Neural cell (in vitro differentiated cells): ENCODE data around the gene VAMP5. TPM values are rescaled to one million over a fixed set of nuclear protein-coding genes. Genes with fewer than 3 reads are reported as not detected.

ENCODE experiments used
- H2AFZ ChIP-seq: fragments of 200-600, 300-800 bp; sonication (generic), shearing (Covaris generic); 2 replicates; pipeline ENCODE4 v1.6.0; 2014; ENCODE audit warnings: low read depth, mild to moderate bottlenecking, antibody characterized with exemption, low read length, moderate library complexity
- H3F3A ChIP-seq: fragments of 200-600 bp; shearing (Covaris generic); 2 replicates; pipeline ENCODE4 v1.6.1; 2016; ENCODE audit warnings: mild to moderate bottlenecking, moderate library complexity, mixed read lengths, antibody characterized with exemption, low read length; ENCODE audit not compliant: insufficient read depth, poor library complexity, severe bottlenecking
- H3K27ac ChIP-seq: fragments of 200-600, 300-800 bp; sonication (generic), shearing (Covaris generic); 2 replicates; pipeline ENCODE4 v1.5.1; 2014; ENCODE audit warnings: mild to moderate bottlenecking, low read length, moderate library complexity
- H3K27me3 ChIP-seq: fragments of 300-800, 200-600 bp; sonication (generic), shearing (Covaris generic); 2 replicates; pipeline ENCODE4 v1.6.0; 2014; ENCODE audit warnings: mild to moderate bottlenecking, low read depth, low read length, moderate library complexity; ENCODE audit not compliant: insufficient read depth
- H3K36me3 ChIP-seq: fragments of 300-800, 200-600 bp; sonication (generic), shearing (Covaris generic); 2 replicates; pipeline ENCODE4 v1.5.1; 2014; ENCODE audit warnings: mild to moderate bottlenecking, antibody characterized with exemption, low read length, moderate library complexity; ENCODE audit not compliant: insufficient read depth
- H3K4me2 ChIP-seq: fragments of 300-800, 200-600 bp; sonication (generic), shearing (Covaris generic); 2 replicates; pipeline ENCODE4 v1.6.0; 2014; ENCODE audit warnings: mild to moderate bottlenecking, low read length
- H3K4me3 ChIP-seq: fragments of 300-800, 200-600 bp; sonication (generic), shearing (Covaris generic); 2 replicates; pipeline ENCODE4 v1.5.1; 2014; ENCODE audit warnings: mild to moderate bottlenecking, low read length, moderate library complexity
- H3K79me2 ChIP-seq: fragments of 200-600 bp; shearing (Covaris generic); replicated peaks from 2 replicates; pipeline ENCODE4 v1.6.0; 2014; ENCODE audit warnings: mild to moderate bottlenecking, low read length, moderate library complexity; ENCODE audit not compliant: insufficient read depth
- H3K9ac ChIP-seq: fragments of 300-800, 200-600 bp; sonication (generic), shearing (Covaris generic); 2 replicates; pipeline ENCODE4 v1.6.1; 2016; ENCODE audit warnings: mild to moderate bottlenecking, low read length, mixed read lengths
- H3K9me2 ChIP-seq: fragments of 200-600 bp; shearing (Covaris generic); 2 replicates; pipeline ENCODE4 v1.6.1; 2016; ENCODE audit warnings: mild to moderate bottlenecking, low read length, mixed read lengths; ENCODE audit not compliant: insufficient read depth
- H3K9me3 ChIP-seq: fragments of 200-600, 300-800 bp; sonication (generic), shearing (Covaris generic); 2 replicates; pipeline ENCODE4 v1.6.1; 2016; ENCODE audit warnings: mild to moderate bottlenecking, mixed run types, low read length, moderate library complexity, mixed read lengths
- H4K20me1 ChIP-seq: fragments of 200-600 bp; shearing (Covaris generic); 2 replicates; pipeline ENCODE4 v1.6.1; 2016; ENCODE audit warnings: mild to moderate bottlenecking, mixed run types; ENCODE audit not compliant: insufficient read depth
- CTCF ChIP-seq: fragments of 450-650 bp; IDR thresholded peaks from 2 replicates; pipeline ENCODE4 v1.5.1; 2014; ENCODE audit warnings: antibody characterized with exemption, mild to moderate bottlenecking, moderate library complexity; ENCODE audit not compliant: poor library complexity, severe bottlenecking
- EP300 ChIP-seq: fragments of 450-650 bp; conservative IDR thresholded peaks from 2 replicates; pipeline ENCODE4 v1.6.1; 2014; ENCODE audit warnings: antibody characterized with exemption, mild to moderate bottlenecking, moderate library complexity; ENCODE audit not compliant: poor library complexity, severe bottlenecking
- EZH2 ChIP-seq: fragments of 200-600, 300-800 bp; shearing (Covaris generic), sonication (generic); IDR thresholded peaks from 2 replicates; pipeline ENCODE4 v1.6.1; 2014; ENCODE audit warnings: antibody characterized with exemption, low read length, borderline replicate concordance, mild to moderate bottlenecking; ENCODE audit not compliant: insufficient read depth, poor library complexity, severe bottlenecking
- MXI1 ChIP-seq: fragments of 450-650 bp; conservative IDR thresholded peaks from 2 replicates; pipeline ENCODE4 v1.6.1; 2014; ENCODE audit warnings: antibody characterized with exemption, mild to moderate bottlenecking; ENCODE audit not compliant: poor library complexity, severe bottlenecking
- POLR2AphosphoS5 ChIP-seq: IDR thresholded peaks from 2 replicates; pipeline ENCODE4 v1.6.1; 2012
- RAD21 ChIP-seq: fragments of 450-650 bp; conservative IDR thresholded peaks from 2 replicates; pipeline ENCODE4 v1.6.1; 2014; ENCODE audit warnings: antibody characterized with exemption, mild to moderate bottlenecking, moderate library complexity
- REST ChIP-seq: IDR thresholded peaks from 2 replicates; pipeline ENCODE4 v1.6.1; 2012; ENCODE audit warnings: borderline replicate concordance
- SMC3 ChIP-seq: fragments of 450-650 bp; conservative IDR thresholded peaks from 2 replicates; pipeline ENCODE4 v1.6.1; 2014; ENCODE audit warnings: antibody characterized with exemption, mild to moderate bottlenecking, moderate library complexity; ENCODE audit not compliant: poor library complexity
- TAF1 ChIP-seq: IDR thresholded peaks from 2 replicates; pipeline ENCODE4 v1.6.1; 2012; ENCODE audit warnings: low read depth
- polyA plus RNA-seq: library from polyadenylated mRNA; depleted of rRNA; stranded (reverse); fragments of >200 nt; gene quantifications from 2 replicates; pipeline ENCODE4 v1.2.3, GENCODE V29; 2014

The VAMP5 gene
- polyA plus RNA-seq, 1 donor from 2014 or later = not detected

GRCh38 chr2:85631316-85631715 lies 47.1 kb downstream of the VAMP5 start:
- no peaks in the 10 kb centered on the region for H3K9me3 ChIP-seq
- TF ChIP-seq MXI1 (no peak), REST (no peak), EP300 (no peak), POLR2AphosphoS5 (no peak), RAD21 (no peak), SMC3 (no peak), CTCF (no peak), EZH2 (no peak), TAF1 (no peak)

GRCh38 chr2:85635011-85635410 lies 50.8 kb downstream of the VAMP5 start:
- no peaks in the 10 kb centered on the region for H3F3A ChIP-seq
- no peak overlapping the region for H3K4me3 ChIP-seq
- H3K9me2 ChIP-seq = no peaks in the 10 kb centered on the region
- H3K36me3 ChIP-seq = no peaks in the 10 kb centered on the region
- H3K9ac ChIP-seq = no peak overlapping the region
- TF ChIP-seq RAD21 = no peak
- TF ChIP-seq SMC3 = no peak
- no peak for TF ChIP-seq MXI1
- no peak for TF ChIP-seq TAF1
- no peak for TF ChIP-seq EZH2
- no peak for TF ChIP-seq CTCF
- no peak overlapping the region for H3K27ac ChIP-seq
- H2AFZ ChIP-seq = no peak overlapping the region
- H3K79me2 ChIP-seq = no peaks in the 10 kb centered on the region
- no peaks in the 10 kb centered on the region for H3K9me3 ChIP-seq
- H3K27me3 ChIP-seq = no peaks in the 10 kb centered on the region
- H3K4me2 ChIP-seq = no peak overlapping the region
- H4K20me1 ChIP-seq = peaks cover 3% of the 10 kb centered on the region

More at GRCh38 chr2:85631316-85631715, 47.1 kb downstream of the VAMP5 start:
- Histone ChIP-seq H3K27ac (no peak overlapping the region), H4K20me1 (peaks cover 3% of the 10 kb centered on the region), H3K9me2 (no peaks in the 10 kb centered on the region), H2AFZ (no peak overlapping the region), H3F3A (no peaks in the 10 kb centered on the region), H3K79me2 (no peaks in the 10 kb centered on the region), H3K4me3 (no peak overlapping the region), H3K27me3 (no peaks in the 10 kb centered on the region), H3K4me2 (no peak overlapping the region), H3K36me3 (no peaks in the 10 kb centered on the region), H3K9ac (no peak overlapping the region)
